Activated CD4-positive, alpha-beta T cell treated with anti-CD3 and anti-CD28 coated beads, Interleukin-2, Interleukin-4, amounts not matched to agents 100 ng/mL and 50 ng/mL, durations not matched to agents 16 hours and 8 hours (primary cell): Measurements from ENCODE around the gene SLC38A7.
"Not testable (repeated sequence)": the region's sequence is repeated elsewhere in the genome, so short reads cannot be mapped to it uniquely, and the experiment has no call there.

Experiments used
- DNase-seq: peaks from one replicate; pipeline ENCODE4 v3.0.0-alpha.2; 2020; ENCODE audit warnings: low spot score

Gene SLC38A7

DNA sequence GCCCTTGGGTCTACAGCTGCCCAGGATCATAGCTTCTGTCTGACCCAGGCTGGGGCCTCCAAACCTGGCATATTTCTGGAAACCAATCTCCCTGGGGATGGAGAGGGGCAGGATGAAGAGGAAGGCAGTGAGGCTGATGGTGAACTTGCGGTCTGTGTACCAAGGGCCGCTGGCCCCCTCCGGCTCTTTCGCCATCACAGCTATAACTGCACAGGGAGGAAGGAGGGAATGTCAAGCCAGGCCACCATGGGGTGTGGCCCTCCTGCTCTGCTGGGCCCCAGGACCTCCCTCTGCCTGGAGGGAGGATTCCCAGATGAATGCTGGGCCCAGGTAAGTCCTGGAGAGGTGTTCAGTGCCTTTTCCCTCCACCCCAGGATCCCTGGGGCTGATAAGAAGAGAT lies 6.3 kb downstream of the SLC38A7 start:
- no peak for DNase-seq

DNA sequence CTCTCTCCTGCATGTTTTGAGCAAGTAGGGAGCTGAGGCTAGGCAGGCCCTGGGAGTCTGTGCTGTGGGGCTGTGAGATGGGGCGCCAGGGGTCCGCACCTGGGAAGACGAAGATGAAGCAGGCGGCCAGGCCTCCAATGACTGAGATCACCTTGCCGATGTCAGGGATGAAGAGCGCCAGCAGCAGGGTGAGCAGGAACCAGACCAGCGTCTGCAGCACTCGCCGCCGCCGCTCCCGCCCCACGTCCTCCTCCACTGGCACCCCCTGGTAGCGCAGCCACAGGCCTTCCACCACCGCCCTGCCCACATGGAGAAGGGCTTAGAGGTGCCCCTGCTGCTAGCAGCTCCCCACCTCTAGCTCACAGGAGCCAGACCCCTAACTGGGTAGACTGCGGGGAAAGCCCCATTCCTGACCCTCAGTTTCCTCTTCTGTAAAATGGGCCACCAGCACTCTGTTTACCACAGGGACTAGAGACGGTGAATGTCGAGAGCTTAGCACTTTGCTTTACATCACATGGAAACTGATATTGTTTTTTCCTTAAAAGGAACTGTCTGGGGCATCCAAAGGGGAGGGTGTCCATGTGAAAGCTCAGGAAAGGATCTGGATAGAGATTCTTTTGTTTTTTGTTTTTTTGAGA lies 13.5 kb downstream of the SLC38A7 start:
- no peak for DNase-seq

- DNase-seq = no peak
Observed at GRCh38 chr16:58670177-58670576, 14.4 kb downstream of the SLC38A7 start.

DNA sequence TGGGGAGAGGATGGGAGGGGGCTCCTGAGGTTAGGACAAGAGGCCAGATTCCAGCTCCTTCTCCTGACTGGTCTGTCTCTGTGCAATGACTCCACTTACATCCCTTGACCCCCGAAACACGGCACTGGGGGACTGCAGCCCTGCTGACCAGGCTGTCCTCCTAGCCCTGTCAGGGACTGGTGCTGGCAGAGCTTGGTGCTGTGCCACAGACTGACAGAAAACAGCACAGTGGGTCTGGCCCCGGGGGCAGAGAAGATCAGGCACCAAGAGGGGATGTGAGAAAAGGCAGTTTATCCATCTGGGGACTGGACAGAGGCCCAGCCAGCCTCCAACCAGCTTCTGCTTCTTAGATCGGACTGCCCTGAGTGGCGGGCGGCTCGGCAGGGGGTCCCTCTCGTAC lies 19.4 kb downstream of the SLC38A7 start:
- no peak for DNase-seq

- DNase-seq = peak; percentile 25
Observed at GRCh38 chr16:58661199-58661830, 23.3 kb downstream of the SLC38A7 start.

- not testable (repeated sequence) for DNase-seq
Observed at GRCh38 chr16:58659911-58660310, 24.7 kb downstream of the SLC38A7 start.

DNA sequence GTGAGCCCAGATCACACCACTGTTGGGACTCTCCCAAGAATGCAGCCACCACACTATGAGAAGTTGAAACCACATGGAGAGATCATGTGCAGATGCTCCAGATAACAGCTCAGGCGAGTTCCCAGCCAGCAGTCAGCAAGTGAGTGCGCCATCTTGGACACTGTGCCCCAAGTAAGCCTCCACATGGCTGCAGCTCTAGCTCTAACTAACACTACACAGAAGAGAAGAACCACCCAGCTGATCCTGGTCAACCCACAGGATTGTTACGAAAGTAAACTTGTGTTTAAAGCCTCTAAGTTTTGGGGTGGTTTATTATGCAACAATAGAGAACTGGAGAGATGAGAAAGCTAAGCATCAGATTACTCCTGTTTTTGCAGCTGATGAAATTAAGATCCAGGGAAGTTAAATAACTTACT lies 25.8 kb downstream of the SLC38A7 start:
- no peak for DNase-seq

DNA sequence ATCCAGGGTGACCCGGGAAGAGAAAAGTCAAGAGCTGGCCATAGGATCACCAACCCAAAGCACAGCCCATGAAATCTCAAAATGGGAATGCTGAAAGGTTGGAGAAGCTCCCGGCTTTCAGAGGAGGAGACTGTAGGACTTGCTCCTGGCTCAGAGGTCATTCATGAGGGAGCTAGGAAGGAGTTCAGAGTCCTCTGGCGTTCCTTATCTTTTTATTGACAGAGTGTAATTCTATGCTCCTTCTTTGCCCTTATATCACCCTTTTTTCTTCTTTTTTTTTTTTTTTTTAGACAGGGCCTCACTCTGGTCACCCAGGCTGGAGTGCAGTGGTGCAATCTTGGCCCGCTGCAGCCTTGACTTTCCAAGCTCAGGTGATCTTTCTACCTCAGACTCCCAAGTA lies 27.7 kb downstream of the SLC38A7 start:
- no peak for DNase-seq

GRCh38 chr16:58655215-58655596 lies 29.4 kb downstream of the SLC38A7 start:
- no peak for DNase-seq

DNA sequence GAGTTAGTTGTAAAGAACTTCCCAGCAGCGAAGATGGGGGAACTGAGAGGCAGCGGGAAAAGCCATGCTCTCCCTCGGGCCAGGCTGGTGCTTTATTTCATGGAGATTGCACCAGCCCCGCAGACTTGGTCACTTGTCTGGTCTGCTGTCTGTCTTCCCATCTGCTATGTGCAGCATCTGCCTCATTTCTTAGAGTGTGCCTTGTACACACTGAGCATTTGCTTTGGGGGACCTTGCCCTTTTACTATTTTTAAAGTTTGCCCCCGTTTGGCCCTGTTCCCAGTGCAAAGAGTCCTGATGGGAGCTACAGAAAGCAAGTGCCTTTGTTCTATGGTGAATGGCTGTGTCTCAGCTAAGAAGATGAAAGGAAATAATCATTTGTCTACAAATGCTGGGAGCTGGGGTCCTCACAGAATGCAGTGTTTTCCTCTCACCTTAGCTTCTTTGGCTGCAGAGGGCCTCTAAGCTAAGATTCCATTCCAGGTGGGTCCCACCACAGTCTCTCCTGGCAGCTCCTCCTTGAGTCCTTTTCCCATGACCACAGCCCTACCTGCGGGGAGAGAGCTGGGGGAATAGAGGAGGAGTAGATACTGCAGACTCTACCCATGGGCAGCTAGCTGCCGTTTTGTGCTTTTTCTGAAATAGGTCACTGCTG lies 29.9 kb downstream of the SLC38A7 start:
- no peak for DNase-seq

- DNase-seq = no peak
Observed at GRCh38 chr16:58652741-58653140, 31.8 kb downstream of the SLC38A7 start.

- DNase-seq = no peak
Observed at GRCh38 chr16:58651965-58652348, 32.6 kb downstream of the SLC38A7 start.

- DNase-seq = no peak
Observed at GRCh38 chr16:58649707-58650106, 34.9 kb downstream of the SLC38A7 start.

GRCh38 chr16:58647107-58647506 lies 37.5 kb downstream of the SLC38A7 start:
- no peak for DNase-seq

- DNase-seq = no peak
Observed at GRCh38 chr16:58644765-58645487, 39.6 kb downstream of the SLC38A7 start.

- DNase-seq = no peak
Observed at GRCh38 chr16:58644108-58644507, 40.5 kb downstream of the SLC38A7 start.

- DNase-seq = no peak
Observed at GRCh38 chr16:58640949-58641348, 43.6 kb downstream of the SLC38A7 start.

GRCh38 chr16:58639836-58640235 lies 44.7 kb downstream of the SLC38A7 start:
- DNase-seq = no peak

GRCh38 chr16:58639230-58639629 lies 45.3 kb downstream of the SLC38A7 start:
- no peak for DNase-seq

DNA sequence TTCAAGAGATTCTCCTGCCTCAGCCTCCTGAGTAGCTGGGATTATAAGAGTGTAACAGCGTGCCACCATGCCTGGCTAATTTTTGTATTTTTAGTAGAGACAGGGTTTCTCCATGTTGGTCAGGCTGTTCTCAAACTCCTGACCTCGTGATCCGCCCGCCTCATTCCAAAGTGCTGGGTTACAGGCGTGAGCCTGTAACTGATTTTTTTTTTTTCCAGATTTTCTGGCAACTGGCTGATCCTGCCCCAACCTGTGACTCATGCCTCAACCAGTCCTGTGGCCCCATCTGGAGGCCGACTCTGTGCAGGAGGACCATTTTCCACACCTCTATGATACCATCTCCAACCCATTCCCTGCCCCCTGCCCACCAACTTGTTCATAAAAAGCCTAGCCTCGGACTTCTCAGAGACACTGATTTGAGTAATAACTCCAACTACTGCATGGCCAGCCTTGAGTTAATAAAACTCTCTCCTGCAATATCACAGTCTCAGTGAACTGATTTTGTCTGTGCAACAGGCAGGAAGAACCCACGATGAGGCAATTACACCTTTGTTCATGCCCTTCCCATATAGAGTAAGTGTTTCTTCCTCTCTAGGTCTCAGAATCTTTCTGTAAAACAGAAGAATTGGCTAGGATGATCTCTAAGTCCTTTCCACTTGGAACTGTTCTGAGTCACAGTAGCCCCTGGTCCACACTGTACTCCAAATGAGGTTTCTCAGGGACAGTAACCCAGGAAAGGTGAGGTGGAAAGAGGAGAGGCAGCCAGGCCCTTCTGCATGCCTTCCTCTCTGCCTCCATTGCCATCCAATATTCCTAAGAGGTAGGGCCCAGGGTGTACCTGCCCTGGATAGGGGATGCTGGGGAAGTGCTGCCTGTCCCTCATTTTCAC lies 46.2 kb downstream of the SLC38A7 start:
- no peak for DNase-seq

- DNase-seq = not testable (repeated sequence)
Observed at GRCh38 chr16:58637021-58637420, 47.5 kb downstream of the SLC38A7 start.

DNA sequence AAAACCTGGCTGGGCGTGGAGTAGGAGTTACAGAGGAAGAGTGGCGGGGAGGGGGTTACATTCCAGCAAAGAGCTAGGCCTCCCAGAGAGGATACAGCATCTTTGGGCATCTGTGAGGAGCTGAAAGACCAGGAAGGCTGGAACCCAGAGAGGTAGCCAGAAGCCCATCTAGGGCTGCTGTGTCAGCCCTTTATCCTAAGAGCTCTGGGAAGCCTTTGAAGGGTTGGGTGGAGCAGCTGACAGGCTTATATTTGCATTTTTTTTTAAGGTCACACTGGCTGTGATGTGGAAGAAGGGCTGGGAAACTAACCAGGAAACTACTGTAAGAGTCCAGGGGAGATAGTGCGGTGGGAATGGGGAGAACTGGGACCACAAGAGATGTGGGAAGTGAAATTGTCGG lies 48.1 kb downstream of the SLC38A7 start:
- DNase-seq = no peak
